Subcutaneous abdominal adipose tissue (tissue), 5 donors: ENCODE data around the gene GRK4.

ENCODE experiments used
- H3K27ac ChIP-seq: one replicate; pipeline ENCODE4 v1.7.0; 2013; ENCODE audit warnings: low read depth, mild to moderate bottlenecking, inconsistent platforms, low read length, moderate library complexity
- H3K27me3 ChIP-seq, 5 donors: one replicate each; pipeline ENCODE4 v1.7.0; 2013; ENCODE audit warnings: low read length in 5 of 5, inconsistent platforms in 1 of 5; ENCODE audit not compliant: control insufficient read depth in 5 of 5, insufficient read depth in 4 of 5
- H3K36me3 ChIP-seq, 5 donors: one replicate each; pipeline ENCODE4 v1.7.0; 2013; ENCODE audit warnings: low read length in 5 of 5; ENCODE audit not compliant: control insufficient read depth in 5 of 5, insufficient read depth in 5 of 5
- H3K4me1 ChIP-seq, 5 donors: one replicate each; pipeline ENCODE4 v1.7.0; 2013; ENCODE audit warnings: low read length in 5 of 5, mild to moderate bottlenecking in 3 of 5, moderate library complexity in 1 of 5; ENCODE audit not compliant: control insufficient read depth in 5 of 5, insufficient read depth in 5 of 5
- H3K4me3 ChIP-seq, 5 donors: one replicate each; pipeline ENCODE4 v1.7.0; 2013; ENCODE audit warnings: low read length in 5 of 5, low read depth in 1 of 5
- H3K9ac ChIP-seq, 5 donors: one replicate each; pipeline ENCODE4 v1.7.0; 2013; ENCODE audit warnings: low read length in 5 of 5, mild to moderate bottlenecking in 4 of 5, moderate library complexity in 3 of 5
- H3K9me3 ChIP-seq, 5 donors: one replicate each; pipeline ENCODE4 v1.7.0; 2013; ENCODE audit warnings: low read length in 5 of 5; ENCODE audit not compliant: control insufficient read depth in 5 of 5
- donor health status: healthy.
- donor health status: healthy.
- donor health status: healthy.
- donor health status: healthy.
- donor health status: healthy.

Gene GRK4

DNA sequence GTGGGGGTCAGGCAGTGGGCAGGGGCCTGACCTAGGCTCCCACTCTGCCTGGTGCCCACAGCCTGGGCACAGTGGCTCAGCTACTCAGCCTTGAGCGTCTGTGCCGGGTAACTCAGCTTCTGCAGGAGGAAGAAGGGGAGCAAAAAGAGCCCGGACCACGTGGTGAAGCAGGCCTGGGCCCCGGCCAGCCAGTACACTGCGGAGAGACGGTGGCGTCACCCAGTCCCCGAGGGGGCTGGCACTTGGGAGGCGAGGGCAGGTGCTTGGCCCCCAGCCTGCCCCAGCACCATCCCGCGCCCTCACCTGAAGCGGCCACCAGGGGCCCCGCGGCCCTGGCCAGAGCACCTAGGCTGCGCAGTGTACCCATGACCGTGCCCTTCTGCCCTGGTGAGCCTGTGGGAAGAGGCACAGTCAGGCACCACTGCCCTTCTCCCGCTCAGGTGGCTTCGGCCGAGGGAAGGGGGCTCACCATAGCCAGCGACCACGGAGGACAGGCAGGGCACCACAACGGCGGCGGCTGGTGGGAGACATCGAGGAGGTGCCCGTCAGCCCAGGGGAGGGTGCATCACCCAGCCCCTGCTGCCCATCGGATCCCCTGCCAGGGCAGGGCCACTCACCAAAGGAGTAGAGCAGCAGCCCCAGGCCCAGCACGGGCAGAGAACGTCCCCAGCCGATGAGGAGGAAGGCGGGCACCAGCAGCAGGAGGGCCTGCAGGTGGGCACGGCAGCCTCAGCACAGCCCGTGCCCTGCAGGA is 32.4 kb upstream of the GRK4 start:
- Histone ChIP-seq H3K9ac (peak overlapping the region in 1 of 5 donors; percentile 59), H3K27ac (peak overlapping the region; percentile 17), H3K27me3 (no peaks in the 10 kb centered on the region), H3K4me3 (no peak overlapping the region), H3K36me3 (peaks cover 0 to 56% (median 51%) of the 10 kb centered on the region in 5 donors), H3K9me3 (no peaks in the 10 kb centered on the region), H3K4me1 (peaks cover 3 to 45% (median 41%) of the 10 kb centered on the region in 5 donors)

- peak overlapping the region in 2 of 5 donors; percentile 24 to 59 for H3K9ac ChIP-seq
- peak overlapping the region; percentile 17 for H3K27ac ChIP-seq
- H3K36me3 ChIP-seq, result peaks cover 0 to 50% (median 44%) of the 10 kb centered on the region in 5 donors
- H3K9me3 ChIP-seq, result no peaks in the 10 kb centered on the region
- H3K4me3 ChIP-seq, result peak overlapping the region in 2 of 5 donors; percentile 14 to 36
- no peaks in the 10 kb centered on the region for H3K27me3 ChIP-seq
- peaks cover 3 to 53% (median 44%) of the 10 kb centered on the region in 5 donors for H3K4me1 ChIP-seq
Observed at GRCh38 chr4:2931512-2932301, 31.7 kb upstream of the GRK4 start.

GRCh38 chr4:2932321-2932950 is 30.9 kb upstream of the GRK4 start:
- Histone ChIP-seq H3K27ac (peak overlapping the region; percentile 17), H3K9me3 (no peaks in the 10 kb centered on the region), H3K27me3 (no peaks in the 10 kb centered on the region), H3K4me3 (peak overlapping the region in 2 of 5 donors; percentile 36 to 58), H3K4me1 (peaks cover 3 to 56% (median 47%) of the 10 kb centered on the region in 5 donors), H3K36me3 (peaks cover 0 to 49% (median 39%) of the 10 kb centered on the region in 5 donors), H3K9ac (peak overlapping the region in 1 of 5 donors; percentile 20)

GRCh38 chr4:2932951-2933565 is 30.3 kb upstream of the GRK4 start:
- peaks cover 0 to 49% (median 37%) of the 10 kb centered on the region in 5 donors for H3K36me3 ChIP-seq
- H3K27me3 ChIP-seq, result no peaks in the 10 kb centered on the region
- H3K9me3 ChIP-seq, result no peaks in the 10 kb centered on the region
- H3K9ac ChIP-seq, result peak overlapping the region in 2 of 5 donors; percentile 20 to 31
- peak overlapping the region; percentile 41 for H3K27ac ChIP-seq
- peaks cover 3 to 56% (median 47%) of the 10 kb centered on the region in 5 donors for H3K4me1 ChIP-seq
- H3K4me3 ChIP-seq, result peak overlapping the region in 3 of 5 donors; percentile 51 to 66 (median 58)

DNA sequence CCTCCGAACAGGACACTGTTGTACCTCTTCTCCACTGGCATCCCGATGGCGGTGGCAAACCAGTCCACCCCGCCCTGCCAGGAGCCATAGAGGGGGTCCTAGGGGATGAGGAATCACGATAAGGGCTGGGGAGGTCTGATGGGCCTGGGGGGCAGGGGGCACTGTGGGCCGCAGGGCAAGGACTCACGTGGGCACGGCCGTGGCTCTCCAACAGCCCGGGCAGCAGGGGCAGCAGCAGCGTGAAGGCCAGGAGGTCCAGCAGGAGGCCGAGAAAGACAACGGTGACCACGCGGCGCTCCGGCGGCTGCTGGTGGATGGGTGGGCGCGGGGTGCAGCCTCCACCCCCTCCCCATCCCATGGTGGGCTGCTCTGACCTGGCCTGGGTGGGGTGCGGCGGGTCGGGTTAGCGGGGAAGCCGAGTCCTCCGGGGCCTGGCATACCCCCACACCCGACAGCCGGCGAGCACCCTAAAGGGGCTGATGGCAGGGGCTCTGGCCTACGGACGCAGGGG is 29.8 kb upstream of the GRK4 start:
- Histone ChIP-seq H3K36me3 (peaks cover 0 to 49% (median 37%) of the 10 kb centered on the region in 5 donors), H3K27ac (peak overlapping the region; percentile 41), H3K4me1 (peaks cover 3 to 56% (median 47%) of the 10 kb centered on the region in 5 donors), H3K9me3 (no peaks in the 10 kb centered on the region), H3K27me3 (no peaks in the 10 kb centered on the region), H3K9ac (peak overlapping the region in 4 of 5 donors; percentile 6 to 59 (median 32)), H3K4me3 (peak overlapping the region in 4 of 5 donors; percentile 51 to 66 (median 56))

- Histone ChIP-seq H3K9me3 (no peaks in the 10 kb centered on the region), H3K4me1 (peaks cover 3 to 56% (median 47%) of the 10 kb centered on the region in 5 donors), H3K36me3 (peaks cover 0 to 49% (median 37%) of the 10 kb centered on the region in 5 donors), H3K27ac (peak overlapping the region; percentile 41), H3K4me3 (peak overlapping the region in 4 of 5 donors; percentile 81 to 92 (median 88)), H3K27me3 (no peaks in the 10 kb centered on the region), H3K9ac (peak overlapping the region in 3 of 5 donors; percentile 31 to 81 (median 59))
Observed at GRCh38 chr4:2934077-2934812, 29.1 kb upstream of the GRK4 start.

GRCh38 chr4:2934813-2935761 is 28.3 kb upstream of the GRK4 start:
- Histone ChIP-seq H3K27ac (peak overlapping the region; percentile 70), H3K9me3 (no peaks in the 10 kb centered on the region), H3K36me3 (peaks cover 0 to 49% (median 37%) of the 10 kb centered on the region in 5 donors), H3K27me3 (no peaks in the 10 kb centered on the region), H3K9ac (peak overlapping the region in 4 of 5 donors; percentile 81 to 95 (median 88)), H3K4me1 (peaks cover 3 to 56% (median 47%) of the 10 kb centered on the region in 5 donors), H3K4me3 (peak overlapping the region; percentile 72 to 92 (median 86))
